Esophagus muscularis mucosa (tissue), 3 donors: ENCODE results near the gene DOCK10.

Experiments
- CTCF ChIP-seq, 3 experiments: fragments of 200-600 bp in 2 of 3; fragments of 450-650 bp in 1 of 3; sonication (generic) in 2 of 3; IDR thresholded peaks; one replicate each; pipeline ENCODE4 v1.5.1; 2017 to 2019; ENCODE audit warnings: antibody characterized with exemption in 3 of 3, mild to moderate bottlenecking in 2 of 3, moderate library complexity in 1 of 3
- POLR2A ChIP-seq: fragments of 450-650 bp; IDR thresholded peaks from one replicate; pipeline ENCODE4 v1.6.1; 2017; ENCODE audit warnings: antibody characterized with exemption, moderate library complexity, mild to moderate bottlenecking, low read depth
- POLR2AphosphoS5 ChIP-seq, 2 donors: sonication (generic); formaldehyde crosslinking; IDR thresholded peaks; one replicate each; pipeline ENCODE4 v1.6.1; 2017; ENCODE audit warnings: antibody characterized with exemption in 2 of 2

- no peak for TF ChIP-seq CTCF (IDR thresholded peaks at IDR 0.05)
- TF ChIP-seq POLR2A: no peak
- TF ChIP-seq POLR2AphosphoS5 (IDR thresholded peaks at IDR 0.05): no peak
Observed at GRCh38 chr2:224946895-224947294, 95.4 kb downstream of the DOCK10 start.
